BJ (cell line): Measurements from ENCODE around the gene UQCR10. TPM values are rescaled to one million over a fixed set of nuclear protein-coding genes. Genes with fewer than 3 reads are reported as not detected.

Experiments
- CTCF ChIA-PET: fragments of 350-600 bp; formaldehyde crosslinking; extraction: SDS; loops from one replicate; lab custom pipeline; 2021; ENCODE audit warnings: antibody characterized with exemption, inconsistent platforms; lab: Yijun Ruan, JAX
- POLR2A ChIA-PET: fragments of 300-600 bp; sonication (Branson Sonifier 250); formaldehyde crosslinking; extraction: SDS; loops from one replicate; lab custom pipeline; 2021; ENCODE audit warnings: antibody characterized with exemption; lab: Charles Lee
- DNase-seq: peaks from one replicate; pipeline ENCODE4 v3.0.0-alpha.2; 2011; ENCODE audit warnings: low read depth
- H3K27me3 ChIP-seq: 2 replicates; pipeline ENCODE4 v1.6.0; 2011; ENCODE audit warnings: low read length; ENCODE audit not compliant: control insufficient read depth, insufficient read depth
- H3K36me3 ChIP-seq: 2 replicates; pipeline ENCODE4 v1.5.1; 2011; ENCODE audit warnings: low read length; ENCODE audit not compliant: control insufficient read depth, insufficient read depth
- H3K4me3 ChIP-seq: 2 replicates; pipeline ENCODE4 v1.5.1; 2011; ENCODE audit warnings: low read depth, mild to moderate bottlenecking, control low read depth, low read length
- CTCF ChIP-seq: IDR thresholded peaks from 2 replicates; pipeline ENCODE4 v1.5.1; 2011; ENCODE audit warnings: low read depth, mild to moderate bottlenecking, control low read depth, inconsistent platforms, low read length, moderate library complexity; ENCODE audit not compliant: insufficient read depth
- polyA plus RNA-seq: library from polyadenylated mRNA; depleted of rRNA; stranded (reverse); fragments of >200 nt; gene quantifications from 2 replicates; pipeline ENCODE4 v1.2.3, GENCODE V29; 2011

The UQCR10 gene
- polyA plus RNA-seq, 1 experiment = 184 TPM

GRCh38 chr22:29804985-29805384 is 37.8 kb downstream of the UQCR10 start:
- POLR2A ChIA-PET = no interaction called here
- Histone ChIP-seq H3K4me3 (no peak overlapping the region), H3K27me3 (no peaks in the 10 kb centered on the region), H3K36me3 (peaks cover 44% of the 10 kb centered on the region)
- no peak for DNase-seq
- TF ChIP-seq CTCF = no peak
- CTCF ChIA-PET = no interaction called here

- no peak for DNase-seq
- H3K27me3 ChIP-seq = no peaks in the 10 kb centered on the region
- TF ChIP-seq CTCF = no peak
- H3K36me3 ChIP-seq = peaks cover 40% of the 10 kb centered on the region
- ChIA-PET POLR2A (no interaction called here), CTCF (no interaction called here)
- H3K4me3 ChIP-seq = no peak overlapping the region
Observed at GRCh38 chr22:29806196-29806595, 39.0 kb downstream of the UQCR10 start.

DNA sequence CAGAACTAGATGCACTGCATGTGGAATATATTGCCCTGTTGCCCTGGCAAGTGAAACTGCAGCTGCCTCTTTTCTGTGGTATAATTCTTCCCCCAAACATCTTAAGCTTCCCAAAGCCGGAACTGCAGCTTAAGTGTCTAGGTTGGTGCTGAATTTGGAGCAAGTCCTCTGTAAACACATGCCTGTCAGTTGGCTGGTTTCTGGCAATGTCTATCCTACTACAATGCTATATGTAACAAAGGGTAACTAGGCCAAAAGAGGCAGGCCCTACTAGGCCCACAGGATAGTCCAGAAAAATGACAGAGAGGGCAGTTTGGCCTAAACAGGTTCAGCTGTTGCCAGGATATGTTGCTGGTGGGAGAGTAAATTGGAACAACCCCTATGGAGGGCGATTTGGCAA is 43.0 kb downstream of the UQCR10 start:
- DNase-seq = no peak
- CTCF ChIA-PET = interaction anchor here (0.6 to 1.1 kb wide), 2 partner anchors 10 to 18 kb away, joined by 3 read pairs; no protein-coding TSS in a partner anchor
- no peaks in the 10 kb centered on the region for H3K27me3 ChIP-seq
- no peak for TF ChIP-seq CTCF
- no peak overlapping the region for H3K4me3 ChIP-seq
- POLR2A ChIA-PET = no interaction called here
- peaks cover 40% of the 10 kb centered on the region for H3K36me3 ChIP-seq

DNA sequence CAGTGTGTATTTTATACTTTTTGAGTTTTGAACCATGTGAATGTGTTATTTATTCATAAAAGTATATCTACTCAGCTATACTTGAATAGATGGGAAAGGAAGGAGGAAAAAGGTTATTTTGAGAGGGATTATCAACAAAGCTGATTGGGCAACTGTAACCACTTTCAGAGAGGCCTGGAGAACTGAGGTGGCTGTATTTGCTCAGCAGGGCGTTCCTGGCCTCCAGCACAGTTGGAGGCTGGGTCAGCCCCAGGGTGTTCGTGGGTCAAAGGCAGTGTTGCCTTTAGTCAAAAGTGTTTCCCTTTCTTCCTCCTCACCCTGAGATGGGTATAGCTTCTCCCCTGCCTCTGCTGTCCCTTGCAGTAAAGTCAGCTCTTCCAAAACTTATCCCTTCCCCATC is 44.2 kb downstream of the UQCR10 start:
- ChIA-PET POLR2A (no interaction called here), CTCF (interaction anchor here (1.1 kb wide), 1 partner anchor 17 kb away, joined by 3 read pairs; no protein-coding TSS in a partner anchor)
- H3K27me3 ChIP-seq = no peaks in the 10 kb centered on the region

DNA sequence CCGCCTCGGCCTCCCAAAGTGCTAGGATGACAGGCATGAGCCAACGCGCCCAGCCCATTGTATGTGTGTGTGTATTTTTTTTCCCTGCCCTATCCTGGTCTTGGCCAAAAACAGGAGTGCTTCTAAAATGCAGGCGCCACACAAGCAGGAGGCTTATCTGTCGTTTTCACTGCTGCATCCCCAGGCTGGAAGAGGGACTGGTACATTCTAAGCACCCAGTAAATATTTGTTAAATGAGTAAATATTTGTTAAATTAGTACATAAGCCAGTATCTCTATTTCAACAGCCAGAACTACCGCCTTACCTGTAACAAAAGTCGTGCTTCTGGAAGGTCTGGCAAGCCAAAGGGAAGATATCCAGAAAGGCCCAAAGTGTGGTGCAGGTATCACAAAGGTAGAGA is 46.0 kb downstream of the UQCR10 start:
- ChIA-PET POLR2A (no interaction called here), CTCF (no interaction called here)
- no peak for TF ChIP-seq CTCF
- H3K4me3 ChIP-seq = no peak overlapping the region
- H3K27me3 ChIP-seq = no peaks in the 10 kb centered on the region
- DNase-seq = no peak
- peaks cover 27% of the 10 kb centered on the region for H3K36me3 ChIP-seq

More for the DNA sequence above, 44.2 kb downstream of the UQCR10 start:
- TF ChIP-seq CTCF = no peak
- no peak for DNase-seq
- Histone ChIP-seq H3K36me3 (peaks cover 32% of the 10 kb centered on the region), H3K4me3 (no peak overlapping the region)
